Right cardiac atrium (tissue), 5 donors: ENCODE measurements around the gene APOA5. TPM values are rescaled to one million over a fixed set of nuclear protein-coding genes. Genes with fewer than 3 reads are reported as not detected.

Experiments used
- ATAC-seq, 2 donors: fragments of 200-7000 bp; cut with Tn5 transposase; one replicate each; pipeline versions ENCODE4 v1.8.0 to v1.9.1; 2020; ENCODE audit warnings: moderate library complexity in 2 of 2, mild to moderate bottlenecking in 1 of 2
- DNase-seq, 3 donors: peaks; one replicate each; pipeline ENCODE4 v3.0.0-alpha.2; 2020
- H3K27ac ChIP-seq: one replicate; pipeline ENCODE4 v1.5.1; 2013; ENCODE audit warnings: mild to moderate bottlenecking, low read length, control low read depth, moderate library complexity
- H3K27me3 ChIP-seq: one replicate; pipeline ENCODE4 v1.6.1; 2013; ENCODE audit not compliant: control insufficient read depth, insufficient read depth
- H3K4me1 ChIP-seq: one replicate; pipeline ENCODE4 v1.6.1; 2013; ENCODE audit warnings: low read length; ENCODE audit not compliant: control insufficient read depth, insufficient read depth
- H3K4me3 ChIP-seq: one replicate; pipeline ENCODE4 v1.5.1; 2013; ENCODE audit warnings: low read length, control low read depth
- H3K9me3 ChIP-seq: one replicate; pipeline ENCODE4 v1.6.1; 2013; ENCODE audit warnings: low read length; ENCODE audit not compliant: control insufficient read depth
- WGBS: extraction: QIAGEN DNeasy Blood & Tissue Kit; methylation state at CpG from one replicate; pipeline ENCODE4 v1.1.7; 2013; 5-methylcytosine and 5-hydroxymethylcytosine counted together
- intact Hi-C, 4 donors: fragments of 100-400 bp; cut with DNase I; formaldehyde crosslinking; loops; one replicate each; pipeline versions ENCODE4 v1.11.0 to v1.14.0; 2022 to 2023
- polyA plus RNA-seq: library from polyadenylated mRNA; stranded (reverse); fragments of 200-250 nt; gene quantifications from one replicate; pipeline ENCODE4 v1.2.3, GENCODE V29; 2013
- total RNA-seq, 4 donors: library from RNA; stranded (reverse); fragmentation: NEBNext Ultra II Directional; extraction: Animal tissue kit (Norgen Biotek cat#: 25700); gene quantifications; one replicate each; pipeline ENCODE4 v1.2.1, GENCODE V29; 2021
- donor health status: healthy with polysubstance abuse.
- donor health status: DM: no; HTN: yes; CAD: no.
- donor health status: DM: no; HTN: no; CAD: no.
- donor health status: DM: no; HTN: yes; CAD: no; lungs with severe emphysema.
- donor health status: DM: yes; HTN: yes; CAD: no.

The APOA5 gene
- total and polyA plus RNA-seq, 5 donors: not detected

GRCh38 chr11:116792869-116793771 is 1.4 kb upstream of the APOA5 start:
- Histone ChIP-seq H3K27me3 (no peaks in the 10 kb centered on the region), H3K9me3 (no peaks in the 10 kb centered on the region), H3K4me3 (no peak overlapping the region), H3K4me1 (peaks cover 2% of the 10 kb centered on the region), H3K27ac (no peak overlapping the region)
- intact Hi-C loops: loop anchor here (5.0 to 10.0 kb wide), 3 partner anchors 44 to 432 kb away; partner anchors contain the start of gene APOA1 (in 3 of the 4)
- 71% methylated on average over 8 of the region's 8 CpGs for WGBS
- DNase-seq (no peak), ATAC-seq (no peak)

- Histone ChIP-seq H3K9me3 (no peaks in the 10 kb centered on the region), H3K4me3 (no peak overlapping the region), H3K4me1 (peaks cover 2% of the 10 kb centered on the region), H3K27ac (no peak overlapping the region), H3K27me3 (no peaks in the 10 kb centered on the region)
- WGBS: 78% methylated on average over 8 of the region's 8 CpGs
- intact Hi-C loops: loop anchor here (5.0 to 10.0 kb wide), 3 partner anchors 45 to 432 kb away; partner anchors contain the start of gene APOA1 (in 3 of the 4)
- ATAC-seq: no peak
- DNase-seq: no peak
Observed at GRCh38 chr11:116792144-116792868, 627 bp upstream of the APOA5 start.

- no peak overlapping the region for H3K4me3 ChIP-seq
- DNase-seq: peak; percentile 79 to 92 (median 92)
- intact Hi-C loops: loop anchor here (2.0 to 10.0 kb wide), 4 partner anchors 46 to 434 kb away; partner anchors contain the start of gene APOA1 (in 3 of the 4)
Observed at GRCh38 chr11:116791002-116791812, 472 bp downstream of the APOA5 start.

GRCh38 chr11:116790167-116791001 is 1.3 kb downstream of the APOA5 start:
- peaks cover 3% of the 10 kb centered on the region for H3K4me1 ChIP-seq
- peak in 2 of 3 donors; percentile 65 to 71 for DNase-seq
- intact Hi-C loops: loop anchor here (2.0 to 10.0 kb wide), 4 partner anchors 47 to 434 kb away; partner anchors contain the start of gene APOA1 (in 3 of the 4)
- H3K9me3 ChIP-seq: no peaks in the 10 kb centered on the region
- no peak overlapping the region for H3K4me3 ChIP-seq
- no peak overlapping the region for H3K27ac ChIP-seq
- no peaks in the 10 kb centered on the region for H3K27me3 ChIP-seq
- WGBS: 80% methylated on average over 53 of the region's 53 CpGs
- ATAC-seq: no peak

More at GRCh38 chr11:116791002-116791812, 472 bp downstream of the APOA5 start:
- H3K9me3 ChIP-seq: no peaks in the 10 kb centered on the region
- ATAC-seq: peak; percentile 70
- H3K4me1 ChIP-seq: peaks cover 3% of the 10 kb centered on the region
- H3K27me3 ChIP-seq: no peaks in the 10 kb centered on the region
- H3K27ac ChIP-seq: no peak overlapping the region
- 25% methylated on average over 31 of the region's 31 CpGs for WGBS

DNA sequence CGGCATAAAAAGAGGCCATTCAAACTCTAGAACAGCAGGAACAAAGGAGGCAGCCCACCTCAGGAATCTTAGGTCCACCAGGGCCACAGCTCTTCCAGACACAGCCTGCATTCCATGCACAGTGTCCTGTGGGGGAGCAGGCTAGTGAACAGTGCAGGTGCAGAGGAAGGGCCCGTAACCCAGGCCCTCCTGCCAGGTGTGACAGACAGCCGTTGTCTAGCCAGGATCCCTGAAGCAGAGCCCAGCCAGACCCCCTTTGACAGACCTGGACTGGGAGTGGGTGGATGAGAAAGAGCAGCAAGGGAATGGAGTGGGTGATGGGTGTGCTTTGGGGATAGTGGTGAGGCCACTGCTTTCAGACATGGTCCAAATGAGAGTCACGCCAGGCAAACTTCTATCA is 2.7 kb downstream of the APOA5 start:
- intact Hi-C loops: no loop called here

GRCh38 chr11:116788534-116788933 is 3.1 kb downstream of the APOA5 start:
- H3K4me1 ChIP-seq: peaks cover 3% of the 10 kb centered on the region
- 58% methylated on average over 4 of the region's 4 CpGs for WGBS
- H3K9me3 ChIP-seq: no peaks in the 10 kb centered on the region
- peak overlapping the region; percentile 96 for H3K27ac ChIP-seq
- DNase-seq (no peak), ATAC-seq (no peak)
- intact Hi-C loops: no loop called here
- peak overlapping the region; percentile 99 for H3K4me3 ChIP-seq
- no peaks in the 10 kb centered on the region for H3K27me3 ChIP-seq

More for the DNA sequence above, 2.7 kb downstream of the APOA5 start:
- DNase-seq (no peak), ATAC-seq (no peak)
- H3K4me1 ChIP-seq: peaks cover 3% of the 10 kb centered on the region
- 89% methylated on average over 4 of the region's 4 CpGs for WGBS
- H3K9me3 ChIP-seq: no peaks in the 10 kb centered on the region
- H3K4me3 ChIP-seq: no peak overlapping the region
- H3K27me3 ChIP-seq: no peaks in the 10 kb centered on the region
- H3K27ac ChIP-seq: no peak overlapping the region

- 1% methylated on average over 56 of the region's 56 CpGs for WGBS
- Histone ChIP-seq H3K4me1 (peaks cover 3% of the 10 kb centered on the region), H3K27me3 (no peaks in the 10 kb centered on the region), H3K27ac (peak within 1 kb of the TSS; percentile 96), H3K4me3 (peak within 1 kb of the TSS; percentile 99), H3K9me3 (no peaks in the 10 kb centered on the region)
- intact Hi-C loops: no loop called here
- DNase-seq (peak; percentile 87 to 94 (median 94)), ATAC-seq (peak; percentile 85 to 86)
Observed at GRCh38 chr11:116787786-116788486, 3.7 kb downstream of the APOA5 start, which contains the start of gene ZPR1. Gene ZPR1 (minus strand): TSS chr11:116788023. CDS start chr11:116787990, 33 bp downstream.

DNA sequence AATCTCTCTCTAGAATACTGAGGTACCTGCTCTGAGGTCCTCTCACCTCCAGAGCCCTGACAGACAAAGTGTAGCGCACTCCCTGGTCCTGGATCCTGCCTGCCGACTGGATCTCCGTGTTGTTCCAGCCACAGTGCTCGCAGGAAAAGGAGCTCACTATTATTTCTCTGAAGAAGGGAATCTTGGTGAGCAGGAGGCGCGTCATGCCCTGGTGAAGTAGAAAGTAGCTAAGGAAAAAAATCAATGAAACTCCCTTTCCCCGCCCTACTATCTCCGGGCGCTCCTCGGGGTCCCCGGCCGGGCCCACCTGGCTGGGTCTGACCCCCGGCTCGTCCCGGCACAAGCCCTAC is 4.3 kb downstream of the APOA5 start:
- no peaks in the 10 kb centered on the region for H3K27me3 ChIP-seq
- no peaks in the 10 kb centered on the region for H3K9me3 ChIP-seq
- no peak for DNase-seq
- H3K4me1 ChIP-seq: peaks cover 3% of the 10 kb centered on the region
- peak overlapping the region; percentile 99 for H3K4me3 ChIP-seq
- intact Hi-C loops: no loop called here
- H3K27ac ChIP-seq: peak overlapping the region; percentile 56
- no peak for ATAC-seq
- under 1% methylated on average over 15 of the region's 15 CpGs for WGBS

DNA sequence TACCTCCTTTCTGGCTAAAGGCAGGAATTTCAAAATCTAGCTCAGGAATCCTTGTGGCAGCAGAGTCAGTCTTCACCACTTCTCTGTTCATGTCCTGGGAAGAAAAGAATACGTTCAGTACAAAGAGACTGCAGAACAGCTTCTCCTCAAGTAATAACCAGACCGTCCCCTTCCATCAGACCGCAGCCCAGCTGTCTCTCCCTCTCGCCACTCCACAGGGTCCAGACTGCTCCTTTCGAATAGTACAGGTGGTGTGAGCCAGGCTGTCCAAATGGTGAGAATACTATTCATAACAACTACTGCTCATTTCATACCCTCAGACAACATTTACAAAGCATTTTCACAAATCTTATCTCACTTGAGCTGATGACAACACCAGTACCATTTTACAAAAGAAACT is 4.7 kb downstream of the APOA5 start:
- 63% methylated on average over 5 of the region's 5 CpGs for WGBS
- no peak for DNase-seq
- Histone ChIP-seq H3K27ac (no peak overlapping the region), H3K4me1 (peaks cover 3% of the 10 kb centered on the region), H3K27me3 (no peaks in the 10 kb centered on the region), H3K9me3 (no peaks in the 10 kb centered on the region), H3K4me3 (peak overlapping the region; percentile 99)
- intact Hi-C loops: no loop called here
- no peak for ATAC-seq
